ES-I3 (cell line): ENCODE data around the gene IRF2BPL.

ENCODE experiments used
- H3K36me3 ChIP-seq: 2 replicates; pipeline ENCODE4 v1.6.1; 2013; ENCODE audit warnings: mild to moderate bottlenecking, low read length, control low read depth, moderate library complexity; ENCODE audit not compliant: insufficient read depth
- H3K4me1 ChIP-seq: 2 replicates; pipeline ENCODE4 v1.6.1; 2013; ENCODE audit warnings: mild to moderate bottlenecking, control low read depth, low read length; ENCODE audit not compliant: insufficient read depth
- H3K9ac ChIP-seq: 2 replicates; pipeline ENCODE4 v1.6.1; 2013; ENCODE audit warnings: low read depth, mild to moderate bottlenecking, low read length, moderate library complexity
- H3K9me3 ChIP-seq: 2 replicates; pipeline ENCODE4 v1.6.1; 2013; ENCODE audit warnings: mild to moderate bottlenecking, low read length, moderate library complexity; ENCODE audit not compliant: control insufficient read depth, insufficient read depth

Gene IRF2BPL

DNA sequence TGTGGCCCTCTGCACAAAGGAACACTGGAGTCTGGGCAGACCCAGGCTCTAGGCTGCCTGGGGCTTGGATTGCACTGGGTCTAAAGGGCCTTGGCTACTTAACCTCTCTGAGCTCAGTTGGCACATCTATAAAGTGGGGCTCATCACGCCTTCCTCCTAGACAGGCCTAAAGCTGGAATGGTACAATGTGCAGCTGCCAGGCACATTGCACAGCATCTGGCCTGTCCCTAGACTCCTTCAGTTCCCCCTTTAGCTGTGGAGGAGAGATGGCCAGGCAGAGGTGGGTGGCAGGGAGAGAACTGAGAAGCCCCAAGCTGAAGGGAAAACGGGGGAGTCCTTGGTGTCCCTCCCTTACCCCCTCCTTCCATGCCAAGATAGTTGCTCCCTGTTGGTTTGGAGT is 10.8 kb downstream of the IRF2BPL start:
- Histone ChIP-seq H3K9me3 (no peaks in the 10 kb centered on the region), H3K36me3 (no peaks in the 10 kb centered on the region), H3K4me1 (peaks cover under 1% of the 10 kb centered on the region), H3K9ac (no peak overlapping the region)

DNA sequence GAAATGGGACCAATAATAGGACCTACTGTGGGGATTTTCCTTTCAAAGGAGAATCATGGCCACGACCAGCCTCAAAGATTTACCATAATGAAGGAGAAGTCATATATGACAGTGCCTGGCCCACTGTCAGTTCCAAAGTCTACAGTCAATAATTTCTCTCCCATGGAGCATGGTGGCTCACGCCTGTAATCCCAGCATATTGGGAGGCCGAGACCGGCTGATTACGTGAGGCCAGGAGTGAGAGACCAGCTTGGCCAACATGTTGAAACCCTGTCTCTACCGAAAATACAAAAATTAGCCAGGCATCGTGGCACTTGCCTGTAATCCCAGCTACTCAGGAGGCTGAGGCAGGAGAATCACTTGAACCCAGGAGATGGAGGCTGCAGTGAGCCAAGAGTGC is 13.8 kb downstream of the IRF2BPL start:
- Histone ChIP-seq H3K4me1 (peaks cover 6% of the 10 kb centered on the region; the same call in 1 of the 2 replicates), H3K9ac (no peak overlapping the region), H3K36me3 (no peaks in the 10 kb centered on the region), H3K9me3 (no peaks in the 10 kb centered on the region)

DNA sequence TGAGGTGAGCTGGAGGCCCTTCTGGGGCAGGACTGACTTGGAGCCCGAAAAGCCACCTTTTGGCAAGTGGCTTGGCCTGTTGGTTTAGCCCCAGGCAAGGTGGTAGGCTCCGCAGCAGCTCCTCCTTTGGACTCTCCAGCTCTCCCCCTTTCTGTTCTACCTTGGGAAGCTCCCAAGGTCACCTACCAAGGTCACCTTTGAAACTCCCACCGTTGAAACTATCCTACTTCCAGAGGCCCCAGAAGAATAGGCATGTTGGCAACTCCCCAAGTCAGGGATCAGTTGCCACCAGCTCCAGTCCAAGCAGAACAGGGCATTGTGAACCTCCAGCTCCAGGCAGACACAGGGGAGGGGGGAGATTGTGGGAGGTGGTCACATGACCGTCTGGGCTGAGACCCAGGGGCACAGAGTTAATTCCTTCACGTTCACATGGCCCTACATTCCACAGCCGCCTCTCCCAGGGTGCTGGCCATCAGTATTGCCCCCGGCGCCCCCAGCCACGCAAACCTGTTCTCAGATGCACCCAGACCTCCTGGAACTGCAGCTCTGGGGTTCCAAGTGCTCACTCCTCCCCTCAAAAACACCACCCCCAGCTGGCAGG is 14.4 kb downstream of the IRF2BPL start:
- H3K9ac ChIP-seq, result no peak overlapping the region
- H3K36me3 ChIP-seq, result no peaks in the 10 kb centered on the region
- H3K4me1 ChIP-seq, result peaks cover 7% of the 10 kb centered on the region; the same call in 1 of the 2 replicates

DNA sequence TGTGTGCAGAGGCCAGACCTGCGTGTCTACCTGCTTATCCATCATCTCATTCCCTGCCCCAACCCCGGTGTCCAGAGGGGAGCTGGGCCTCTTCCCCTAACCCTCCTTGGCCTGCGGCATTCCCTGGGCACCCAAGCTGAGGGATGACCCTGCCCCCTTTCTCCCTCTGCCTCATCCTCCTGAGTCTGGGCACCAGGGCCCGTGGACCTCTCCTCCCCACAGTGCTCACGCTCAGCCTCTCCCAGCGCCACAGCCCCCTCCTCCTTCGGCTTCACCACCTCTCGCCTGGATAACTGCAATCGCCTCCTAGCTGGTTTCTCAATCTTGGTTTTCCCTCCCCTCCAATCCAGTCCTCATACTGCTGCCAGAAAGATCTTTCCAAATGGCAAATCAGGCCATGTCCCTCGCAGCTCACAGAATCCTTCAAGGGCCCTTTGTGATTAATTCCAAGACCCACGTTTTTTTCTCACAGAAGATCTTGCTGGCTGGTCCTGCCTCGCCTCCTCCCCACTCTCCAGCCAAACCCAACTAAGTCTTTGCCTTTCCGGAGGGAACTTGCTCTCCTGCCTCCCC is 16.2 kb downstream of the IRF2BPL start:
- Histone ChIP-seq H3K9me3 (no peaks in the 10 kb centered on the region), H3K4me1 (peaks cover 15% of the 10 kb centered on the region), H3K9ac (no peak overlapping the region), H3K36me3 (no peaks in the 10 kb centered on the region)

More for the DNA sequence above, 14.4 kb downstream of the IRF2BPL start:
- no peaks in the 10 kb centered on the region for H3K9me3 ChIP-seq

DNA sequence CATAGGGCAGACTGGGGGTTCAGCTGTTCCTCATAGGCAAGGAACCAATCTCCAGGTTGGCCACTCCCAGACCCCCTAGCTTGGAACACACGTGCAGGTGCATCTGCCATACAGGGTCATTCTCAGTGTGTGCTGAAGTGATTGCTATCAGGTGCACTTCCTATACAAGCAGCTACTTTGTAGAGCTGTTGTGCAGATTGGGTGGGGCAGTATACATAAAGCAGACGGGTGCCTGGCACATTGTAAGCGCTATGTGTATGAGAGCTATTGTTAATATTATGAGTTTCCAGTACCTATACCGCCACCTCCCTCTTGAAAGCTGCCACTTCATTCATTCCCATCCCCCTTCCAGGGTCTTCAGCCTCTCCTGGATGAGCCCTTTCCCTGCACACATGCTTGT is 17.3 kb downstream of the IRF2BPL start:
- Histone ChIP-seq H3K4me1 (peaks cover 22% of the 10 kb centered on the region), H3K9ac (no peak overlapping the region), H3K9me3 (no peaks in the 10 kb centered on the region), H3K36me3 (no peaks in the 10 kb centered on the region)

DNA sequence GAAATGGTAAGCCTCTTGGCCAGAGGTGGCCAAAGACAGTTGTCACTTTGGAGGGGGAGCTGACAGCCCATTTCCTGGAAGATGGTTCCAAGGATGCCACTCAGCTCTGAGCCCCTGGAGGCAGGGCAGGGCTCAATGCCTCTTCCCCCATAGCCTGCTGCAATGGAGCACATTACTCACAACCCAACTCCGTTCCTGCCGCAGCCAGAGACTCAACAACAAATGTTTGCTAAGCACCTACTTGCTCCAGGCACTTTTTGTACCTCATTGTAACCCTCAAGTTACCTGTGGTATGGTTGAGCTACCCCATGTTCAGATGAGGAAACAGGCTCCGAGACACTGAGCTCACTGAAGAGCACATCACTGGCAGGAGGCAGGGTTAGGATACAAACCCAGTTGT is 19.5 kb downstream of the IRF2BPL start:
- Histone ChIP-seq H3K4me1 (peaks cover 42% of the 10 kb centered on the region), H3K9me3 (no peaks in the 10 kb centered on the region), H3K36me3 (no peaks in the 10 kb centered on the region), H3K9ac (no peak overlapping the region)

DNA sequence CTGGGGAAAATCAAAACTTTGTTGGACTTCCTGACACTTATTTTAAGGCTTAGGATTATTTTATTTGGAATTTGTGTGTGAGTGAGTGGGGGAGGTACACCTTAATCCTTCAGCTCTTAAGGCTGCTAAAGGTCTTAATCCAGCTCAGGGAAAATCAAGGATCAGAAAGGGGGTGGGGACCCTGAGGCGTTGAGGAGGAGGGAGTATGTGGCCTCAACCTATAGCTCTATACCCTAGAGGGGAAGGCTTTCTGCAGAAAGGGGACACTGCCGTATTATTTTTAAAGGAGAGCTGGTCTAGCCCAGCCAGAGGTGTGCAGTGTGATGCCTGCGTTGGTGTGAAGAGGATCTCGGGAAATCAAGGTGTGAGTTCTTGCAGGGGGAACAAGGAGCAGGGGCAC is 20.0 kb downstream of the IRF2BPL start:
- Histone ChIP-seq H3K4me1 (peaks cover 47% of the 10 kb centered on the region), H3K9me3 (no peaks in the 10 kb centered on the region), H3K9ac (no peak overlapping the region), H3K36me3 (no peaks in the 10 kb centered on the region)

DNA sequence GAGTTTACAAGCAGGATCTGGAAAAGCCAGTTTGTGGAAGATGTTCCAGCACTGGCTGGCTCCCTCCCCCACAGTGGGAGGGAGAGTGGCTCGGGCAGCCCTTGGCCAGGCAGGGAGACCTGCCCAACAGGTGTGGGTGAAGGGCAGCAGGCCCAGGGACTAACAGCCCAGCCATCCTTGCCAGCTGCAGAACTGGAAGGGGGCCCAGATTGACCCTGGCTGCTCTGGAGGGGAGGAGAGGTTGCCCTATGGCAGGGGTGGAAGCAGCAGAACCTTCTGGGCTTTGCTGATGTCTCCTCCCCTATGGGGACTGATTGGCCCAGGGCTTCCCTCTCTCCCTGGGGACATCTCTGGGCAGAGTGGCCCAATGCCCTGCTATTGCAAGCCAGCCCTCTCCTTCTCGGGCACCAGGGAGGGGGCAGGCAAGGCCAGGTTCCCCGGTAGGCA is 20.5 kb downstream of the IRF2BPL start:
- H3K9me3 ChIP-seq, result no peaks in the 10 kb centered on the region
- no peaks in the 10 kb centered on the region for H3K36me3 ChIP-seq
- H3K9ac ChIP-seq, result no peak overlapping the region
- peaks cover 48% of the 10 kb centered on the region for H3K4me1 ChIP-seq

DNA sequence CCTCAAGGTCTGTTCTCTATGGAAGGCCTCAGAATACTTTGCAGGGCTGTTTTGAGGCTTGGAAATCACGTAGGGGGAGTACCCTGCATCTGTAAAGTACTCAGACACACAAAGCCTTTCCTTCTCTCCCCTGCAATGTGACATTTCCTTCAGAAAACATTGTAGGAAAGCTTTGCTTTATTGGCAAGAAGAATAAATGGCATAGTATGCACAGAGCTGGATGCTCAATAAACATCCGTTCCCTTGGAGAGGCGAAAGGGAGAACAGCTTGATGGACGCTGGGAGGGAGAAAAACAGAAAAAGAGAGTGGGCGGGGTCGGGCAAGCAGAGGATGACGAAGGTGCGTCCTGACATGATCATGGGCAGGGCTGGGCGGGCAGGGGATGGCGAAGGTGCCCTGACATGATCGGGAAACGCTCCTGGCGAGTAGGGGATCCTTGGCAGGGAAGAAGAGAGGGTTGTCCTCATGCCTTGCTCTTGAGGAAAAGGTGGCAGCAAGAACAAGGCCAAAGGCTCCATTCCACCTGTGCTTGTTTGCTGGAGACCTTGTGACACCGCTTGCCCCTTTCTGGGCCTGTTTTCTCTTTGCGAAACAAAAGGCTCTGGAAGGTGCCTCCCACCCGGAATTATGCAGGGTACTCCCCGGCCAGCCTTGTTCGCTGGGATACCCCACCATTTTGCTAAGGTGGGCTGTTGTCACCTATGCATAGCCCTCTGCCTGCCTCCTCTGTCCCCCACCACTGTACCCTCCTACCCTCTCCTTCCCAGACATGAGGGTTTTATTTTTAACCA is 21.1 kb downstream of the IRF2BPL start:
- Histone ChIP-seq H3K9me3 (no peaks in the 10 kb centered on the region), H3K36me3 (no peaks in the 10 kb centered on the region), H3K9ac (no peak overlapping the region), H3K4me1 (peaks cover 48% of the 10 kb centered on the region)

DNA sequence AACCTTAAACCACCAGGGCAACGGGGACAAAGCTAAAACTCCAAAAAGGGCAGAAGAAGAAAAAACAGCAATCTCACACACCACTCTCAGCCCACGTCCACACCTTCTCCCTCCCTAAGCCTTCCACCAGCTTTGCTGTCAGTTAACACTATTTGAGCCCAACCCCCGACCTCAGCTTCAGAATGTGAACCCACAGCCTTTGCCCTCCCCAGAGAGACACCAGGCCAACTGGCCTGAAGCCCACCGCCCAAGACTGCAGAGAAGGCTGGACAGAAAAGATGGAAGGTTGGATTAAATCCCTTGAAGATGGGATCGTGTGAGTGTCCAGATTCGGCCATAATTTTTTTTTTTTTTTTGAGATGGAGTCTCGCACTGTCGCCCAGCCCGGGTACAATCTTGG is 22.4 kb downstream of the IRF2BPL start:
- Histone ChIP-seq H3K9me3 (no peaks in the 10 kb centered on the region), H3K36me3 (no peaks in the 10 kb centered on the region), H3K4me1 (peaks cover 48% of the 10 kb centered on the region), H3K9ac (no peak overlapping the region)

DNA sequence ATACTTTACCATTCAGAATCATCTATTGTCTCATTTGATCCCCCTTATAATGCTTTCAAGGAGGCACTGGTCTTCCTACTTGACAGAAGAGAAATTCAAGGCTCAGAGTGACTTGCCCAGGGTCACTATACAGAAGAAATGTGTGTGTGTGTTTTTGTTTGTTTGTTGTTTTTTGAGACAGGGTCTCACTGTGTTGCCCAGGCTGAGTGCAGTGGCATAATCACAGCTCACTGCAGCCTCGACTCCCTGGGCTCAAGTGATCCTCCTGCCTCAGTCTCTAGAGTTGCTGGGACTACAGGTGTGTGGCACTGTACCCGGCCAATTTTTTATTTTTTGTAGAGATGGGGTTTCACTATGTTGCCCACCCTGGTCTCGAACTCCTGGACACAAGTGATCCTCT is 22.9 kb downstream of the IRF2BPL start:
- Histone ChIP-seq H3K4me1 (peaks cover 52% of the 10 kb centered on the region), H3K9ac (no peak overlapping the region), H3K36me3 (no peaks in the 10 kb centered on the region), H3K9me3 (no peaks in the 10 kb centered on the region)

DNA sequence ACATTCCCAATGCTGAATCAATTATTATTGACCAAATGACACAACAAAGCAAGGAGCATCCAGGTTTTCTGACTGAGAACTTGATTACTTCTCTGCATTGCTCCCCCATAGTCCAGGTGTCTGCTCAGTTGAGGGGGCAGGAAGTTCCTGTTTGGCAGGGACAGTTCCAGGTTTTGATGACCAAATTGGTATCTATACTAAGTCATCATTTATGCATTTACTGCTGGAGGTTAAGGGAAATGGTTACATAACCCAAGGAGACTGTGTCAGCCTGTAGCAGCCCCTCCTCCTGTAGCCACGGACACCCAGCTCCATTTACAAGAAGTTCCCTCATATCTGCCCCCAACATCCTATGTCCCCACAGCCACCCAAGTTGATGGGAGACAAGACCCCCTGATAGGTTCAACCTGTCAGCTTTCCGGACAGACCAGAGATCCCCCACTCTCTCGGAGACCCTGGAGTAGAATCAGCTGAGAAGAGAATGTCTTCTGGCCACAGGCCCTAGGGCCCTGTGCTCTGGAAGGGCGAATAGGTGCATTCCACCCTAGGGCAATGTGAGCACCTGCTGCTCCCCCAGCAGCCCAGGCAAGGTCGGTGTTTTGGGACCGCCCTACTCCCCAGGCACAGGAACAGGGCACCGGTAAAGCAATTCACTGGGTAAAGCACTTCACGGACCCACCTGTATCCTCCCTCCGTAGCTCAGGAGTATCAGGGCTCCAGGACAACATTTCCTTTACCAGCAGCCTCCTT is 23.6 kb downstream of the IRF2BPL start:
- no peaks in the 10 kb centered on the region for H3K36me3 ChIP-seq
- peaks cover 52% of the 10 kb centered on the region for H3K4me1 ChIP-seq
- no peak overlapping the region for H3K9ac ChIP-seq
- no peaks in the 10 kb centered on the region for H3K9me3 ChIP-seq

DNA sequence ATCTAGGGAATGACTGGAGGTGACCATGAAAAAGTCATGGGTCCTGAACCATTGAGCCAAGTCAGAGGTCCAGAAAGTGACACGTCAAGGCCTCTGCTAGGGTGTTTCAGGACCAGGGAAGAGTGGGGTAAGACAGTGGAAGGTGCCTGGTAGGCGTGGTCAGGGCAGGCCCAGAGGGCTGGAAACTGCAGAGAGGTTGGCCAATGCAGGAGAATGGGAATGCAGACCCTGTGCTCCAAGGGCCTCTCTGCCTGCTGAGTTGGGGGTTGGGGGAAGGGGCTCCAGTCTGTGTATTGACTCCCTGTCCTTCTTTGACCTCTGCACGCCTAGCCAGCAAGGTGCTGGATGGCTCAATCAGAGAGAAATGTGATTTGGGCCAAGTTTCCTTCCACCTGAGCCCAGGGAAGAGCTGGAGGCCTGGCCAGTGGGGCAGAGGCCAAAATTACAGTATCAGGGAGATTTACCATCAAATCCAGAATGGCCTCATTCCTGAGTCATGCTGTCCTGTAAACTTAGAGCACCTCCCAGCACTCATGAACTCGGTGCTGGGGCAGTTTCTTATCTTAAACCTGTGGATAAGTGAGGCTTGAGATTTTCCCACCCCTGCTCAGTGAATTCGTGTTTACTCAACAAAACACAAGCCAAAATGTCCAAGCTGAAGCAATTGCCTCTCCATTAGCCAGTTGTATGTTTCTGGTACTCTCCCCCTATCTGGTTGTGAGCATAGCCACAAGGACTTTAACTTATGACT is 24.4 kb downstream of the IRF2BPL start:
- Histone ChIP-seq H3K4me1 (peaks cover 50% of the 10 kb centered on the region), H3K36me3 (no peaks in the 10 kb centered on the region), H3K9ac (no peak overlapping the region), H3K9me3 (no peaks in the 10 kb centered on the region)

DNA sequence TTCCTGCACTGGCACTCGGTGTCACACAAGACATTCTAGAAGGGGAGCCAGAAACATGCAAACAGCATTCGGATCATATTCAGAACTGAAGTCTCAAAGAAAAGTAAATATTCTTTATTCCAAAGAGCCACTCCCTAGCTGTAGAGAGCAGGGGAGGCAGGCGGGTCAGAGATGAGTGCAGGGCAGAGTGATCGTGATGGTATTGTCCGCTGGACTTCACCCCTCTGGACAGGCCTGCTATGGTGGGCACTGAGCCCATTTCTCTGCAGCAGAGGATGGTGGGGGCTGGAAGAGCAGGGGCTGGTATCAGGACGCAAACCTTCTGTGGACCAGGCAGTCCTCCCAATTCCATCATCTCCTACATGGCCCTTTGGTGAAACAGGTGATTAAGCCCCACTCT is 25.6 kb downstream of the IRF2BPL start:
- H3K36me3 ChIP-seq, result no peaks in the 10 kb centered on the region
- H3K9ac ChIP-seq, result no peak overlapping the region
- H3K4me1 ChIP-seq, result peaks cover 48% of the 10 kb centered on the region
- H3K9me3 ChIP-seq, result no peaks in the 10 kb centered on the region
